Embryonic facial prominence (tissue), 1 donor: Measurements from ENCODE around the gene ARHGEF7.

Experiments used
- DNase-seq: peaks from one replicate; pipeline ENCODE4 v3.0.0-alpha.2; 2016; ENCODE audit errors: extremely low spot score

Gene ARHGEF7

DNA sequence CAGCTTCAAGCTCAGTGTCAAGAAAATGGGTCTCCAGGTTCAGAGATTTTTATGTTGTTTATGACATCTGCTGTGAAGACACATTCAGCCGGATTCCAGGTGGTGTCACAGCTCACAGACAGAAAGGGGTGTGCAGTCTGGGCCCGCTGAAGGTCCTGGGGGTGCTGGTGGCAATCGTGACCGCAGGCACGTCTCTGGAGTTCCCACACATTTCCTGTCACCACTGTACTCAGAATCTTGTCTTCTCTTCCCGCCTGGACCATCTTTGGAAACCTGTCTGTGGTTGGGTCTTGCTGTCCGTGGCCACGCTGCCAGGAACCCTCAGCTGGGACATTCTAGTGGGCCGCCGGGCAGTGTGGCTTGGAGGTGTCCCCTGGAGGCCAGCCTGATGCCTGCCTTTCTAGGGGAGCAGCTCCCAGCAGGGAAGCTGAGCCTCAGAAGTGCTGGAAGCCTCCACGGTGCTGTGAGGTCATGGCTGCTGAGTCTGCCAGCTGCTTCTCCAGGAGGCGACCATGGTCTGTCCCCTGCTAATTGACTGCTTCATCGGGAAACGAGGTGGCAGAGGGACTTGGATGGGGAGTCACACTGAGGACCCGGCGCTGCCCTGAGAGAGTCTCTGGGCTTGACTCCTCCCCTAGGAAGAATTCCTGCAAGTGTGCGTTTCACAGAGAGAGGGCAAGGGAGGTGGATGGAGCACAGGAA is 209.0 kb downstream of the ARHGEF7 start:
- no peak for DNase-seq

GRCh38 chr13:111324736-111325135 is 209.6 kb downstream of the ARHGEF7 start:
- no peak for DNase-seq

- no peak for DNase-seq
Measured at GRCh38 chr13:111325146-111325890, 210.2 kb downstream of the ARHGEF7 start.

- no peak for DNase-seq
Measured at GRCh38 chr13:111325941-111326620, 211.0 kb downstream of the ARHGEF7 start.

DNA sequence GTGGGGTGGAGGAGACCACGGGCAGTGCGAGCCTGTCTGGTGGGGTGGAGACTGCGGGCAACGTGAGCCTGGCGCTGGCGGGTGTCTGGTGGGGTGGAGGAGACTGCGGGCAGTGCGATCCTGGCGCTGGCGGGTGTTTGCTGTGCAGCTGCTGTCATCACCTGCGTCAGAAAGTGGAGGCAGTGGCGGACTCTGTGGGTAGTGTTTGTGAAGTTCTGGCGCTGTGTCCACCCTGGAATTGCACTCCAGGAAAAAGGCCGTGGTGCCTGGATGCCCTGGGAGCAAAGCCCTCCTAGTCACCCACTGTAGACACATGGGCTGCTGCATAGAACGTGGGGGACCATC is 211.5 kb downstream of the ARHGEF7 start:
- DNase-seq: no peak

DNA sequence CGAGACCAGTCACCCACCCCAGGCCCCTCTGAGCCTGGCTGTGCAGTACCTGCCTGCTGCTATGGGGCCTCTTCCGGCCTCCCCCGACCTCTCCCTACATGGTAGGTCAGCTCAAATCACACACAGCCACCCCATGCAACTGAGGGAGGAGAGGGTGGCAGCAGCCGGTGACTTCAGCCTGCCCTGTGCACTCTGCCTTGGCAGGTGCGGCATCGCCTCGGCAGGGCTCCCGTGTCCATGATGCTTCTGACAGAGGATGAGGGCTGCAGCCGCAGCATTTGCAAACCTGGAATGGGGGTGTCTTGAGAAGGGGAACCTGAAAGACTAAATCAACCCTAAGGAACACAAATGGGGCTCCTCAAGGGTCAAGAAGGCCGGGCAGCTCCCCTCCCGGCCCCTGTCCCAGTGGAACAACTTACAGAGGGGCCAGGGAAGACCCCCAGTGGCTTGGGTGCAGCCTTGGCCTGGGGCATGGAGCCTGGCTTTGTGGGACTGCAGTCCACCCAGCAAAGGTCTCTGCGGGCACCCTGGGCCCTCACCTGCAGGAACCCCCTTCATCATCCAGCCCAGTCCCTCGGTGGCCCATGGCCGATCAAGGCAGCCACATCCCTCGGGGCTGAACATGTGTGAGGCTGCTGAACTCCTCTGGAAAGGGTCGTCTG is 212.0 kb downstream of the ARHGEF7 start:
- no peak for DNase-seq

DNA sequence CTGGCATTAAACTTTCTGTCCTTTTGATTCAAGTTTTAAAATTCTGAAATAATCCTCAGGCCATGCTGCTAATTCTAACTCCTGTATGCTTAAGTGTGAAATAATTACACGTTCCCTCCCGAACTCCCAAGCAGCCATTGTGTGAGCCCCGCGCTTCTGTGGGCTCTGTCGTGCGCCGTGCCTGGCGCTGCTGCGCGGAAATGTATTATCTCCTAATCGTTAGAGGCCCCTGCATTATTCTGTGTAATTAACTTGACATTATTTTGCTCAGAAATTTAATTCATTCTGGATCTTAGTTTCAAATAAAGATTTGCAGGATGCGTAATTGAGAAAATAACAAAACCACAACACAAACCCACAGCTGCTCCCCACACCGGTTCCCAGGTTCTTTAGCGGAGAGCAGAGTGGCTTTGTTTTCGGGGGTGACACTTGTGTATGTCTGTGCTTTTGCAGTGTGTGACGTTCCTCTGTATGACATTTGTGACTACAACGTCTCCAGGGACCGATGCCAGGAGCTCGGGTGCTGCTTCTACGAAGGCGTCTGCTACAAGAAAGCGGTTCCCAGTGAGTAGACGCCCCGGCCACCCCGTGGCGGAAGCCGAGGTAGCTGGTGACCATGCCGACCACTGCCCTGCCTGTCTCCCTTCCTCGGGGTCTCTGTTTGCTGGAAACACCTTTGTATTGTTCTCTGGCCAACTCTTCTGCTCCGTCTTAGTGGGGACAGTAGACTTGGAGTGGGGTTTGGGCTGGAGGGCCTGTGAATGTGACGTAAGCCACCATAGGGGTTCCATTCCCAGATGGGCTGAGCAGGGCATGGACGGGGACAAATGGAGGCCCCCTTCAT is 212.8 kb downstream of the ARHGEF7 start:
- DNase-seq: no peak

DNA sequence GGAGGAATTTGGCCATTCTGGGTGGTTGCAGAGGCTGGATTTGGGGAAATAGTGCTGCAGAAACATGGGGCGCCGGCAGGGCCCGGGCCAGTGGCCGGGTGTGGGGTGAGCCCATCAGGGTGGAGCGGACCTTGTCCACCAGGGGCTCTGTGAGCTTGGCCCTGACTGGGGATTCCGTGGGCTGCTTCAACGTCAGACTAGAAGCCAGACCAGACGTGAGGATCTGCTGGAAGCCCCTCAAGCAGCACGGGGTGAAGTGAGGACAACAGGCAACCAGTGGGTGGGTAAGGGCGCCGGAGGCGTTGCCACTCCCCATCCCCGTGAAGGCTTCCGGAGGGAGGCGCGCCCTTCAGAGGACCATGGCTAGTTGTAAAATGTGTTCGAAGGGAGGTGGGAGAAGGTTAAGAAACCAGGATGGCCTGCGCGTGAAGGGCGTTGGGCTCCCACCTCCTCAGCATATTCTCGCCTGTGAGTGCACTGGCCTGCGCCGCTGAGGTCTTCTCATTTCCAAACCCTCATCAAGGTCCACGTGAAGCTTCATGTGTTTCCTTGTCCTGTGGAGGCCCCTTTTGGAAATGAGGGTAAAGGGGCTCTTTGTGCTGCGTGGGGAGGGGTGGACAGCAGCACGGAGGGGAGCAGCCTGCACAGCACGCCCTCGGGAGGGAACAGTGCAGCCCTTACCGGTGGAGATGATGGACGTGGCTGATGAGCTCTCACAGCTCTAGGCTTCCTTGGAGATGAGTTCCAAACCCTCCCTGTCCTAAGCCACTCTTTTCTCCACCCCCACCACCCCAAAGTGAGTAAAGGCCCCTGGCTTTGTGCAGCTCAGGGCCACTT is 213.7 kb downstream of the ARHGEF7 start:
- DNase-seq: no peak

DNA sequence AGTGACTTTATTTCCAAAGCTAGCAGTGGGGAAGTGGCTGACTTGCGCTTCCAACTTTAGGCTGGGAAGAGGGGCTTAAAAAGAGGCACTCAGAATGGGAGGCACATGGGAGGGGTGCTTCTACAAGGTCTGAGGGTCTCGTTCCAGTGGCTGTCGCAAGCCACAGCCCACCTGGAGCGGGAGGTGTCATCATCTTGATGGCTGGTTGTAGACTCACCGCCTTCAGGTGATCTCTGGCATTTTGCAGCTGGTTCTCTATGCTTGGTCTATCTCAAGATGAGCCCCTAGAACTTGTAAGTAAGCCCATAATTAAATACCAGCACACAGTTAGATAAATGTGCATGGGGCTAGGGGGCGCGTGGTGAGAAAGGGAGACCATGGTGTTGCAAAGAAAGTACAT is 214.5 kb downstream of the ARHGEF7 start:
- DNase-seq: no peak

GRCh38 chr13:111330066-111330610 is 215.0 kb downstream of the ARHGEF7 start:
- no peak for DNase-seq

- DNase-seq: no peak
Measured at GRCh38 chr13:111335298-111335697, 220.2 kb downstream of the ARHGEF7 start.

- DNase-seq: no peak
Measured at GRCh38 chr13:111336666-111337065, 221.6 kb downstream of the ARHGEF7 start.

GRCh38 chr13:111337206-111337605 is 222.1 kb downstream of the ARHGEF7 start:
- no peak for DNase-seq

- no peak for DNase-seq
Measured at GRCh38 chr13:111337741-111338140, 222.6 kb downstream of the ARHGEF7 start.

DNA sequence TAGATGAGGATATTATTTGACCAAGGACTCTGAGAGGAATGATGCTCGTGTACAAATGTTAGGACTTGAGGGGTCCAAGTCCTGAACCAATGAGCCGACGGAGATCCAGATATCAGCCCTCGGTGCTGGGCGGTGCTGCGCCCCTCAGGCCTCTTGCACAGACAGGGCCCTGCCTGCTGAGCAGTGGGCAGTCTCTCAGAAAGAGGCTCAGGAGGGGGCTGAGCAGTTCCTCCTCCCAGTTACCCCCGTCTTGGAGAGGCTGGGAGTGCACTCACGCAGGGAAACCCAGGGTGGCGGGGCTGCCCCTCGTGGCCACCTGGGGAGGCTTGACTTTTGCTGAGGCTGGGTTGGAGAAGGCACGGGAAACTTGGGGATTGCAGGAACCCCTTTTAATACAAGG is 223.7 kb downstream of the ARHGEF7 start:
- DNase-seq: no peak

GRCh38 chr13:111339366-111340143 is 224.4 kb downstream of the ARHGEF7 start:
- DNase-seq: no peak

DNA sequence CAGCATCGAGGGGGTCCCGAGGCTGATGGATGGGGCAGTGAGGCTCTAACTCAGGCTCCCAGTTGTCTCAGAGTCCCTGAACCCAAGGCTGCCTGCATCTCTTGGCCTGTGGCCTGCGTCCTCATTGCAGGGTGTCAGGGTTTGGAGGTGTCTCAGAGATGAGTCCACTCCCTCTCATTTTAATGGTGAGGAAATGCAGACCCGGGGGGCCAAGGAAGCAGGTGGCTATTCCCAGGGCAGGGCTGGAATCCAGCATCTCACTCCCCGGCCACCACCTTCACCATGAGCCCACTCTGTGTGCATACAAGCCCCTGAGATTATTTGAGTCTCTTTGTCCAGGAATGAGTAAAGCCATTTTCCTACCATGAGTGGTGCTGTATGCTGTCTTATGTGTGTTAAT is 226.8 kb downstream of the ARHGEF7 start:
- DNase-seq: no peak

- no peak for DNase-seq
Measured at GRCh38 chr13:111342721-111343120, 227.6 kb downstream of the ARHGEF7 start.

DNA sequence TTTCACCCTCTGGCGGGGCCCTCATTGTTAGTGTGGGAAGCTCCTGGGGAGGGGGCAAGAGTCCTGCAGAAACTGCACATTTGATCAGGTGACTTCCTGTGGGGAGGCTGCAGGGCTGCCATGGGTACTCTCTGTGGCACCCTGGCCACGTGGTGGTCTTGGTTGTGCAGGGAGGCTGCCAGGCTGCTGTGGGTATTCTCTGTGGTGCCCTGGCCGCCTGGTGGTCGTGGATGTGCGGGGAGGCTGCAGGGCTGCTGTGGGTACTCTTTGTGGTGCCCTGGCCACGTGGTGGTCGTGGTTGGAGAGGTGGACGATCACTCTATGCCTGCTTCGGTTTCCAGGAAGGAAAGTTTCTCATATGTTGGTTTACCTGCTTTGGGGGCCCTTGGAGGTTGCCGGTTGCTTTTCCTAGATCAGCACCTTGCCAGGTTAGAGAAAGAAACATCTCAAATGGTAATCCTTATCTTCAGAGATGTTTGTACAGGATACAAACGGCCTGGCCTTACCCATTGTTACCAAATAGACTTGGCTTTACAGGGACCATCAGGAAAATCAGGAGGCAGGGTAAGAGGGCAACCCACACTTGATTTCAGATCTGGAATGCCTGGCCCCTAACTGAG is 228.2 kb downstream of the ARHGEF7 start:
- DNase-seq: no peak
